GM18519 (cell line): ENCODE measurements around the gene FABP1.

Experiments
- ATAC-seq: cut with Tn5 transposase; IDR thresholded peaks from one replicate; pipeline ENCODE4 v1.9.1; 2021; ENCODE audit warnings: mild to moderate bottlenecking, moderate library complexity; ENCODE audit not compliant: unreplicated experiment, low FRiP score

The FABP1 gene

DNA sequence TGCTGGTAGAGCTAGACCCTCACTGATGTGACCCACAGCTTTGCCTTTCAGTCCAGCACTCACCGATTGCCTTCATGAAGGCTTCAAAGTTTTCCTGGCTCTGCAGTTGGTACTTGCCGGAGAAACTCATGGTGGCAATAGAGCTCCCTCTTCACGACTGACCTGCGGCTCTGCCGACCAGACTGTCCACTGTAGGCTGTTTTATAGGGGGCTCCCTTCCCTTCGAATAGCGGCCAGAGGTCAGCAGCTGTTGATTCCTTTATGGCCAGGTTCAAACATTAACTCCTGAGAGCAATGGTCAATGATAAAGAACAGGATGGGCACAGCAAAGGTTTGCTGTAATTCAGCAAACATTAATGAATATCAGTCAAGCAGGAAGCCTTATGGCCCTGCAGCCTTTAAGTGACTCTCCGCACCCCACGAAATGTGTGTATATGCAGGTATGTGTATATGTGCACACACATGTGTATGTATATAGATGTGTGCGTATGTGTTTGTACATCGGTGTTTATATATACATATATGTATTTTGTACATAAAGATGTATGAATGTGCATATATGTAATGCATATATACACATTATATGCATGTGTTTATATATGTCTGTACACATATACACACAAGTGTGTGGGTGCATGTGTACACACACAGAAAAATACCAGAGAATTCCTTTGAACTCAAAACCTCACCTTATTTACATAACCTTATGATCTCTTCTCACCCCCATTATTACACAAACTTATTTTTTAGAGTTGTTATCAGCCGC, at the start of gene FABP1:
Gene FABP1, minus strand, starts transcription at position 175 of the 766 bp plus-strand sequence. Its CDS starts 45 bp downstream, at position 130.
- ATAC-seq = no peak

- ATAC-seq = no peak
Measured at GRCh38 chr2:88177556-88177955, 49.7 kb upstream of the FABP1 start.

- ATAC-seq = no peak
Measured at GRCh38 chr2:88176352-88176984, 48.6 kb upstream of the FABP1 start.

- ATAC-seq = no peak
Measured at GRCh38 chr2:88172882-88173281, 45.0 kb upstream of the FABP1 start.

DNA sequence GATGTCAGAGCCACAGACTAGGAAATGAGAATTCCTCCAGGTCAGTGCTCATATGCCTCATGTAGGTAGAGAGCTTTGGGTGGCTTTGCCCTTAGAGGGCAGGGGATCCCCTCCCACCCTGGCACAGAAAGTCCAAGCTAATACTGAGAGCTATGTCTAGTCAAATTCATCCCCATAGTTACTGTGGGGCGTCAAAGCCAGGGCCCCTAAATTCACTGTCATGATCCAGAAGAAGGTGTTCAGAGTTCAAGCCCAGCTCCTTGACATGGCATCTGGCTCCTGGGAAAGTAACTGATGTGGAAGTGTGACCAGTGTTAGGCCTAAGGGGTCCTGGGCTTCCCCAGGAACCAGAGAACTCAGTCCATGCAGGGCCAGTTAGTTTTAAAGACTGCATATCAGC, 44.1 kb upstream of the FABP1 start:
- no peak for ATAC-seq

DNA sequence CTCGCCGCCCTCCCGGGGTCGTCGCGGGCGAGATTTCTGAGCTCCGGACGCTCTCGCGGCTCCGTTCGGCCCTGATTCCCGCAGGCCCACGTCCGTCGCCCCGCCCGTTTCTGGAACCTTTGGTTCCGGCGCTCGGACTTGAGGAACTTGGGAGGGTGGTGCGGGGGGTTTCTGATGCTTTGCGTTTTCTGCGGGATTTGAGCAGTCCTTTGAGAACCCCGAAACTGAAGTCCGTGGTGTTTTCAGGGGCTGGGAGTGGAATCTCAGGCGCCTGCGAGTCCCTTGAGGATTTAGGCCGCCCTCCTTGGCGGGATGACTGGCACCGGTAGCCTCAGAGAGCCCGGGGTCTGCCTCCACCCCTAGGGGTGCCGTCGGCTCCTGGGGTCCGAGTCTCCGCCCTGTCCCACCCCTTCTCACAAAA, 42.6 kb upstream of the FABP1 start:
- ATAC-seq = no peak

DNA sequence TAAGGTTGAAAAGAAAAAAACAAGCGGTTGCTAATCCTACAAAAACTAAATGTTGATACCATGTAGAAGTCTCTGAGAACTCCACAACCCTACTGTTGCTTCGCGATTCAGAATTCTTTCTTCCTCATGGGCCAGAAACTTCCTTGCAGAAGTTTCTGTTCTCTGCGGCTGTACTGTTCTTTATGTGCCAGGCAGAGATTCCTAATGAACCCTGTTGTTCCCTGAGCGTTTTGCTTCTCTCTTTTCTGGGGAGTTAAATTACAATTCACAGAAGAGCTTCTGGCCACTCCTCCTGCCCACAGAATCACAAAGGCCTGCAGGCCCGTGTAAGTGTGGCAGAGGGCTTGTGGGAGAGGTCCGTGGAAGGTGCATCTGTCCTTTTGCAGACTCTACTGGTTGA, 40.5 kb upstream of the FABP1 start:
- no peak for ATAC-seq

DNA sequence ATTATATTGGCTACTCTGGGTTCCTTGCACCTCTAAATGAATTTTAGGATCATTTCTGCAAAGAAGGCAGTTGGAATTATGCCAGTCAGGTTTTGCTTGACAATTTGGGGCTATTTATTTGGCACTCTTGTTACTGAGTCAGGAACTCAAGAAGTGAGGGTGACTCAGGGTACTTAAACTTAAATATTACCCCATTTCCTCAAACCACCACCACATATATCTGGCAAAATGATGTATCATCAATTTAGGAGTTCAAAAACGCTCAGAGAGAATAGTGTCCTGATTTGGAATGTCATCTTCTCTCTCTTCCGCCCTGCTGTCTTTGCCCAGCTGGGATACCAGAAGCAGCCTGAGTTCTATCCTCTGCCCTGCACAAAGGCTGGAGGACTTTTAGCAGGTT, 39.9 kb upstream of the FABP1 start:
- no peak for ATAC-seq

DNA sequence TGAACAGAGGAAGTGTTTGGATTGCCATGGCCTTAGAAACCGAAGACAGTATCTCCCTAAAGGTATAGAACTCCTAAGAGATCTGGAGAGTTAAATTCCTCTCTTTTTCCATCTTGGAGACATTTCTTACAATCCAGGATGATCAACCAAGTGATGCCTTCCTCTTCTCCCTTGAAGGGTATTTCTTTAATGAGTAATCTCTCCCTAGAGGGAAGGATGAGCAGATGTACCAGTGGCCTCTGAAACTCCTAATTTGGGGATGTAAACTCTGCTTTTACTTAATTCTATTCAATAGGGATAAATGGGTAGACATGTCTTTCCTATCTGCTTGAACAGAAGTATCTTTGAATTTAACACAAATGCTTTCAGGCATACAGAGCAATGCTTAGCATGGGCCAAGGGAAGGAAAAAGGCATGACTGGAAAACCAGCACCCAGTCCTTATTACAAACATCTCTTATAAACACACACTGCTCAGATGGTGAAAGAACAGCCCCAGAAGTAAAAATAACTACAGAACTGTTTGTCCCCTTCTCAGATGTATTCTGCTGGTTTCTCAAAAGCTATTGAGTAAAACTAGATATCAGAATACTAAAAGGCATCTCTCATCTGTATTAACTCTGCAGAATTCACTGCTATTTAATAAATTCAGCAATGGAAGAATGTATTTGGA, 37.6 kb upstream of the FABP1 start:
- no peak for ATAC-seq

- ATAC-seq = no peak
Measured at GRCh38 chr2:88161446-88162244, 33.8 kb upstream of the FABP1 start.

DNA sequence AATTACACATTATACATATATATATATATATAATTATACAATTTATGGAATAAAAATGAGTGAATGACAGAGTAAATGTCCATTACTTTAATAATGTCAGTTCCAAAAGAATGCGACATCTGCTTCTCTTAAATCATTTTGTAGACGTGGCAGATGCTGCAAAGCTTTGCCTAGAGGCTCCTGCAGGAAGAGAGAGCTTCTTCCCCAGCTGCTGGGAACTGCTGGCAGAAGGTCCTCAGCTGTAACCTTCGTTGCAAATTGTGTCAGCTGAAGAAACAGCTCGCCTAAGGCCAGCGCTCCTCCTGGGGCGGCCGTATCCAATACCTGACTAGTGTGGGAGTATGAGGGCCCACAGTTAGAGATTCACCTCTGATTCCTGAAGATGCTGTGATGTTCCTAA, 32.7 kb upstream of the FABP1 start:
- ATAC-seq = no peak

DNA sequence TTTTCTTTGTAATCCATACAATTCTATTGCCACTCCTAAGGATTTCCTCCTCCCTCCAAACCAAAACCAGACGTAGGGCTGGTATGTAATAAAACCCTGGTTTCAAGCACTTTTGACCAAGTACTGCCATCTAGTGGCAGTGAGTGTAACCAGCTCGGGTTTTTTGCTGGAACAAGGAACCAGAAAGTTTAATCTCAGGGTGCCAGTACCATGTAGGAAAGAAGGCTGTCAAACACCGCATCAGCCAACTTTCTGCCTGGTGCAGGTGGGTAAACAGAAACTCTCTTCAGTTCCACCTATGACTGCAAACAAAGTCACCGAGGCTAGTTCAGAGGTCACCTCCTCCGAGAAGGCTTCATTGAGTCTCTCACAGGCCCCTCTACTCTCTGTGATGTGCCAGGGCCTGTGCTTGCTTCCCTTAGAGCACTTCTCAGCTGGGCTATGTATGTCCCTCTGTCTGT, 32.1 kb upstream of the FABP1 start:
- ATAC-seq = no peak

GRCh38 chr2:88159481-88159880, 31.6 kb upstream of the FABP1 start:
- no peak for ATAC-seq

DNA sequence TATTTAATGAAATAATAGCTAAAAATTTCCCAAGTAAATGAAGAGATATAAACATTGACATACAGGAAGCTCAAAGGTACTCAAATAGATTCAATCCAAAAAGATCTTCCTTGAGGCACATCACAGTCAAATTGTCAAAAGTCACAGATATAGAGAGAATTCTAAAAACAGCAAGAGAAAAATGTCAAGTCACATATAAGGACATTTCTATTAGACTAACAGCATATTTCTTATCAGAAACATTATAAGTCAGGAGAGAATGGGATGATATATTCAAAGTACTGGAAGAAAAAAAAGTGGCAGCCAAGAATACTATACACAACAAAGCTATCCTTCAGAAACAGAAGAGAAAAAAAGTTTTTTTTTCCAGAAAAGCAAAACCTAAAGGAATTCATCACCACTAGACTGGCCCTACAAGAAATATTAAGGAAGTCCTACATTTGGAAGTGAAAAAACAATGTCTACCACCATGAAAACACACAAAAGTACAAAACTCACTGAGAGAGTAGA, 21.1 kb upstream of the FABP1 start:
- ATAC-seq = no peak

DNA sequence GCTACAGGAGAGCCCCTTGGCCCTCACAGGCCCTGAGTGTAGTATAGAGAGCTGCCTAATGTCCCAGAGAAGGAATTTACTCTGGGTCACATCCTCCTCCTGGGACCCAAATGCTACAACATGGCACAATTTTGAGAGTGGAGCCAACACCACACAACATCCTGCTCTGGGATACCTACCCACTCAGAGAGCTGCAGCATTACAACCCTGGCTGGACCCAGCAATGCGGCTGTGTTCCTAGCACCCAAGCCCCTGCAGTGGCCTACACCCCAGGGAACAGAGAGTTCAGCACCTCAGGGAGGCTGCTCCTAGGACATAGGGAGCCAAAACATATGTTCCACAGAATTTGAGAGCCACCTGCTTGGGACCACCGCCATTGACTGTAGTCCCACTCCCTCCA, 19.3 kb upstream of the FABP1 start:
- ATAC-seq = no peak

DNA sequence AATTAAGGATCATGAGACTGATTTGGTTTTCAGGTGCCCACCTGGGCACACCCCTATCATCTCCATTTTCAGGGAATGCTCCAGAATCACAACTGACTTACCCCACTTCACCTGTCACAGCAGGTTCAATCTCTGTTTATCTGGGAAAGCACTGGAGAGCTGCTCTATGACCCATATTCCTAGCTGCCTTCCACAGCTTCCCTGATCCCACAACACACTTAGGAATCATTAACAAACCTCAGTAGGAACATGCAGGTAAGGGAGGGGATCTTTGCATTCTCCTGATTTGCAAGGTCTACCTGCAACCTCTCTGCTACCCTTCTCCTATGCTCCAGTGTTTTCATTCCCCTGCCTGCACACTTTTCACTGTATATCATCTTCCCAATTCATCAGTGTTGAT, 18.7 kb upstream of the FABP1 start:
- ATAC-seq = no peak

DNA sequence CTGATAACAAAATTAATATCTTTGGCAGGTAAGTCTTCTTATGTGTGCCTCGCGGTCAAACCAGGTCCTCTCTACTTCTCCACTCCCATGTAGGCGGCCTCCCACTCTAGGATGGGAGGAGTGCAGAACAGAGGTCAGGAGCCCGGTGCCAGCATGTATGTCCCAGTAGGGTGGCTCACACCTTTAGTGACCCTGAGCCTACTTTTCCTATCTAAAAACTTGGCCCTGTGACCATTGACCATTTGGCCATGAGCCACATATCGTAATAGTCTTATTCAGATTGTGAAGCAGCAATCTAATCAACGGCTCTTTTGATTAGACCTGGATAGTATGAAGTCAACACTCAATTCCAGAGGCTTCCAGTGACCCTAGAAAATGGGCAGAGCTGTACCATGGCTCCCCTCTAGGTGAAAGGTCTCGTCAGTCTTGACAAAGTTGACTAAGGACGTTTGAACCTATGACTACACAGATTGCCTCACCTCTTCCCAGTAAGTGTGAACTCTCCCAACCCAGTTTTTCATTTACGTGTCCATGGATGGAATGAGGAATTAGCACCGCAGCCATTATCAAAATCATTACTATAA, 17.1 kb upstream of the FABP1 start:
- no peak for ATAC-seq

GRCh38 chr2:88144271-88144670, 16.4 kb upstream of the FABP1 start:
- no peak for ATAC-seq

- ATAC-seq = no peak
Measured at GRCh38 chr2:88141952-88142351, 14.1 kb upstream of the FABP1 start.

GRCh38 chr2:88139804-88140203, 11.9 kb upstream of the FABP1 start:
- ATAC-seq = no peak
